Astrocyte (in vitro differentiated cells and primary cell): ENCODE results near the gene NDUFA1. TPM values are rescaled to one million over a fixed set of nuclear protein-coding genes. Genes with fewer than 3 reads are reported as not detected.

Experiments used
- DNase-seq: peaks from one replicate; pipeline ENCODE4 v3.0.0-alpha.2; 2010; ENCODE audit warnings: low read depth
- FAIRE-seq: peaks from 2 replicates; lab custom pipeline; 2011; peaks lifted over from hg19 to GRCh38; lab: Jason Lieb, UNC
- H2AFZ ChIP-seq: 2 replicates; pipeline ENCODE4 v1.6.0; 2012; ENCODE audit warnings: low read depth, low read length, inconsistent platforms
- H3K27ac ChIP-seq: 2 replicates; pipeline ENCODE4 v1.5.1; 2011; ENCODE audit warnings: low read depth, low read length, inconsistent platforms
- H3K27me3 ChIP-seq: 2 replicates; pipeline ENCODE4 v1.6.0; 2011; ENCODE audit warnings: low read length, inconsistent platforms; ENCODE audit not compliant: insufficient read depth
- H3K36me3 ChIP-seq: 2 replicates; pipeline ENCODE4 v1.5.1; 2011; ENCODE audit warnings: low read length, inconsistent platforms; ENCODE audit not compliant: insufficient read depth
- H3K4me1 ChIP-seq: 2 replicates; pipeline ENCODE4 v1.5.1; 2011; ENCODE audit warnings: low read length, inconsistent platforms; ENCODE audit not compliant: insufficient read depth
- H3K4me2 ChIP-seq: 2 replicates; pipeline ENCODE4 v1.6.0; 2012; ENCODE audit warnings: low read length, inconsistent platforms
- H3K4me3 ChIP-seq: 2 replicates; pipeline ENCODE4 v1.5.1; 2011; ENCODE audit warnings: low read depth, mild to moderate bottlenecking, low read length, inconsistent platforms; ENCODE audit not compliant: insufficient read depth
- H3K79me2 ChIP-seq: 2 replicates; pipeline ENCODE4 v1.6.0; 2012; ENCODE audit warnings: mild to moderate bottlenecking, low read length, inconsistent platforms; ENCODE audit not compliant: insufficient read depth
- H3K9ac ChIP-seq: 2 replicates; pipeline ENCODE4 v1.6.0; 2012; ENCODE audit warnings: mild to moderate bottlenecking, low read length, inconsistent platforms
- H3K9me3 ChIP-seq: 2 replicates; pipeline ENCODE4 v1.5.1; 2012; ENCODE audit warnings: low read depth, mild to moderate bottlenecking, low read length, inconsistent platforms; ENCODE audit not compliant: insufficient read depth
- H4K20me1 ChIP-seq: 2 replicates; pipeline ENCODE4 v1.6.0; 2012; ENCODE audit warnings: low read length, inconsistent platforms; ENCODE audit not compliant: insufficient read depth
- H3K27ac Mint-ChIP-seq: one replicate; pipeline ENCODE4 v1.8.0; 2021; ENCODE audit warnings: mild to moderate bottlenecking, mixed read lengths; ENCODE audit not compliant: unreplicated experiment
- H3K27me3 Mint-ChIP-seq: one replicate; pipeline ENCODE4 v1.8.0; 2021; ENCODE audit warnings: low read depth, mixed read lengths; ENCODE audit not compliant: unreplicated experiment
- H3K36me3 Mint-ChIP-seq: one replicate; pipeline ENCODE4 v1.8.0; 2021; ENCODE audit warnings: low read depth, mixed read lengths; ENCODE audit not compliant: unreplicated experiment
- H3K4me1 Mint-ChIP-seq: one replicate; pipeline ENCODE4 v1.8.0; 2021; ENCODE audit warnings: low read depth, mixed read lengths; ENCODE audit not compliant: unreplicated experiment
- H3K4me3 Mint-ChIP-seq: one replicate; pipeline ENCODE4 v1.8.0; 2021; ENCODE audit warnings: mild to moderate bottlenecking, moderate library complexity, mixed read lengths; ENCODE audit not compliant: unreplicated experiment
- H3K9me3 Mint-ChIP-seq: one replicate; pipeline ENCODE4 v1.8.0; 2021; ENCODE audit warnings: mild to moderate bottlenecking, mixed read lengths; ENCODE audit not compliant: unreplicated experiment
- CTCF ChIP-seq: IDR thresholded peaks from 2 replicates; pipeline ENCODE4 v1.5.1; 2011; ENCODE audit warnings: low read depth, mild to moderate bottlenecking, inconsistent platforms, low read length, moderate library complexity; ENCODE audit not compliant: insufficient read depth
- EZH2 ChIP-seq: IDR thresholded peaks from 2 replicates; pipeline ENCODE4 v1.6.1; 2012; ENCODE audit warnings: mild to moderate bottlenecking, low read length, inconsistent platforms; ENCODE audit not compliant: insufficient read depth
- total RNA-seq: library from RNA; stranded (reverse); gene quantifications from 2 replicates; pipeline ENCODE4 v1.2.1, GENCODE V29; 2021

NDUFA1 gene
- total RNA-seq, 1 donor from 2014 or later, result 109 TPM

GRCh38 chrX:119880076-119880475 lies 8.4 kb downstream of the NDUFA1 start:
- H3K36me3 Mint-ChIP-seq, result peaks cover 2% of the 10 kb centered on the region
- H3K4me2 ChIP-seq, result no peak overlapping the region
- H3K36me3 ChIP-seq, result peaks cover 3% of the 10 kb centered on the region
- H3K27me3 Mint-ChIP-seq, result no peaks in the 10 kb centered on the region
- H3K9me3 Mint-ChIP-seq, result no peaks in the 10 kb centered on the region
- H3K4me1 ChIP-seq, result no peaks in the 10 kb centered on the region
- H3K27me3 ChIP-seq, result no peaks in the 10 kb centered on the region
- H4K20me1 ChIP-seq, result no peaks in the 10 kb centered on the region
- no peak overlapping the region for H3K4me3 Mint-ChIP-seq
- no peak overlapping the region for H3K27ac ChIP-seq
- H3K27ac Mint-ChIP-seq, result no peak overlapping the region
- no peak for DNase-seq
- no peak overlapping the region for H3K9ac ChIP-seq
- H3K4me1 Mint-ChIP-seq, result no peaks in the 10 kb centered on the region
- H2AFZ ChIP-seq, result no peak overlapping the region
- H3K4me3 ChIP-seq, result no peak overlapping the region
- TF ChIP-seq EZH2, result no peak
- no peak for TF ChIP-seq CTCF
- no peaks in the 10 kb centered on the region for H3K79me2 ChIP-seq
- no peak for FAIRE-seq
- no peaks in the 10 kb centered on the region for H3K9me3 ChIP-seq

GRCh38 chrX:119880552-119881437 lies 9.2 kb downstream of the NDUFA1 start:
- Histone ChIP-seq H3K36me3 (peaks cover 3% of the 10 kb centered on the region), H4K20me1 (no peaks in the 10 kb centered on the region), H3K4me1 (no peaks in the 10 kb centered on the region), H3K9ac (no peak overlapping the region), H2AFZ (no peak overlapping the region), H3K4me3 (no peak overlapping the region), H3K4me2 (no peak overlapping the region), H3K9me3 (no peaks in the 10 kb centered on the region), H3K79me2 (no peaks in the 10 kb centered on the region), H3K27me3 (no peaks in the 10 kb centered on the region), H3K27ac (no peak overlapping the region)
- no peaks in the 10 kb centered on the region for H3K9me3 Mint-ChIP-seq
- FAIRE-seq (peak; percentile 93), DNase-seq (peak; percentile 29)
- H3K36me3 Mint-ChIP-seq, result peaks cover 2% of the 10 kb centered on the region
- no peak overlapping the region for H3K4me3 Mint-ChIP-seq
- no peak overlapping the region for H3K27ac Mint-ChIP-seq
- H3K27me3 Mint-ChIP-seq, result no peaks in the 10 kb centered on the region
- TF ChIP-seq CTCF (peak; percentile 52), EZH2 (no peak)
- no peaks in the 10 kb centered on the region for H3K4me1 Mint-ChIP-seq
